Nephron (organoid): ENCODE results near the gene CALB2.
"Not testable (repeated sequence)": the region's sequence is repeated elsewhere in the genome, so short reads cannot be mapped to it uniquely, and the experiment has no call there.

Experiments used
- H3K27ac Mint-ChIP-seq, 3 experiments: 2 replicates each; pipeline ENCODE4 v1.8.0; 2020; ENCODE audit warnings: mixed read lengths in 3 of 3, mild to moderate bottlenecking in 2 of 3, moderate library complexity in 1 of 3
- H3K27me3 Mint-ChIP-seq: 2 replicates; pipeline ENCODE4 v1.8.0; 2021; ENCODE audit warnings: low read depth, mild to moderate bottlenecking, moderate library complexity, mixed read lengths
- H3K36me3 Mint-ChIP-seq: 2 replicates; pipeline ENCODE4 v1.8.0; 2020; ENCODE audit warnings: low read depth, mixed read lengths
- H3K4me1 Mint-ChIP-seq: 2 replicates; pipeline ENCODE4 v1.8.0; 2020; ENCODE audit warnings: mixed read lengths
- H3K4me3 Mint-ChIP-seq, 3 experiments: 2 replicates each; pipeline ENCODE4 v1.8.0; 2020; ENCODE audit warnings: mild to moderate bottlenecking in 3 of 3, mixed read lengths in 3 of 3, moderate library complexity in 2 of 3
- H3K9me3 Mint-ChIP-seq: 2 replicates; pipeline ENCODE4 v1.8.0; 2020; ENCODE audit warnings: mixed read lengths
- TF ChIP-seq, protein P1 (sequence below), 3 experiments: fragments of 200-600 bp; sonication (generic); IDR thresholded peaks; one replicate each; pipeline ENCODE4 v1.5.0; 2021; ENCODE audit warnings: antibody characterized with exemption in 3 of 3; ENCODE audit not compliant: unreplicated experiment in 3 of 3

Gene CALB2

DNA sequence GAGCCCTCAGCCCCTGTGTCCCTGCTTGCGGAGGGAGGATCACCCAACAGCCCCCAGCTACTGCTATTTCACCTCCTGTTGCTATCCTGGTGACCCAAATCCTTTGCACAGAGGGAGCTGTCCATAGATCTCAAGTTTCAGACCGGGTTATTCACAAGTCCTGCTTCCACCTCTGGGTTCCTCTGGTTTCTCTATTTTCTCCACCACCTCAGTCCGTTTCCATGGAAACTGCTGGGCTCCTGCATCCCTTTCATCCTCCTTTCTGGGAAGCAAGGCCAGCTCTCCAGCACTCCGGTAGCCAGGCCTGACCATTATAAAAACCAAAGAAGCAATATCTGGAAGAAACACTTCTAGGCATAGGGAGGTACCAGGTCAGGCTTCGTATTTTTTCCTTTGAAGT, 4.8 kb upstream of the CALB2 start:
- no peaks in the 10 kb centered on the region for H3K9me3 Mint-ChIP-seq
- TF ChIP-seq, protein P1, sequence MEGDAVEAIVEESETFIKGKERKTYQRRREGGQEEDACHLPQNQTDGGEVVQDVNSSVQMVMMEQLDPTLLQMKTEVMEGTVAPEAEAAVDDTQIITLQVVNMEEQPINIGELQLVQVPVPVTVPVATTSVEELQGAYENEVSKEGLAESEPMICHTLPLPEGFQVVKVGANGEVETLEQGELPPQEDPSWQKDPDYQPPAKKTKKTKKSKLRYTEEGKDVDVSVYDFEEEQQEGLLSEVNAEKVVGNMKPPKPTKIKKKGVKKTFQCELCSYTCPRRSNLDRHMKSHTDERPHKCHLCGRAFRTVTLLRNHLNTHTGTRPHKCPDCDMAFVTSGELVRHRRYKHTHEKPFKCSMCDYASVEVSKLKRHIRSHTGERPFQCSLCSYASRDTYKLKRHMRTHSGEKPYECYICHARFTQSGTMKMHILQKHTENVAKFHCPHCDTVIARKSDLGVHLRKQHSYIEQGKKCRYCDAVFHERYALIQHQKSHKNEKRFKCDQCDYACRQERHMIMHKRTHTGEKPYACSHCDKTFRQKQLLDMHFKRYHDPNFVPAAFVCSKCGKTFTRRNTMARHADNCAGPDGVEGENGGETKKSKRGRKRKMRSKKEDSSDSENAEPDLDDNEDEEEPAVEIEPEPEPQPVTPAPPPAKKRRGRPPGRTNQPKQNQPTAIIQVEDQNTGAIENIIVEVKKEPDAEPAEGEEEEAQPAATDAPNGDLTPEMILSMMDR (IDR thresholded peaks at IDR 0.05; ENCODE audit: unreplicated experiment in 3 of 3), result no peak
- no peak overlapping the region for H3K4me3 Mint-ChIP-seq
- H3K36me3 Mint-ChIP-seq, result no peaks in the 10 kb centered on the region
- H3K27ac Mint-ChIP-seq, result no peak overlapping the region
- peaks cover 60% of the 10 kb centered on the region for H3K27me3 Mint-ChIP-seq
- H3K4me1 Mint-ChIP-seq, result no peaks in the 10 kb centered on the region

DNA sequence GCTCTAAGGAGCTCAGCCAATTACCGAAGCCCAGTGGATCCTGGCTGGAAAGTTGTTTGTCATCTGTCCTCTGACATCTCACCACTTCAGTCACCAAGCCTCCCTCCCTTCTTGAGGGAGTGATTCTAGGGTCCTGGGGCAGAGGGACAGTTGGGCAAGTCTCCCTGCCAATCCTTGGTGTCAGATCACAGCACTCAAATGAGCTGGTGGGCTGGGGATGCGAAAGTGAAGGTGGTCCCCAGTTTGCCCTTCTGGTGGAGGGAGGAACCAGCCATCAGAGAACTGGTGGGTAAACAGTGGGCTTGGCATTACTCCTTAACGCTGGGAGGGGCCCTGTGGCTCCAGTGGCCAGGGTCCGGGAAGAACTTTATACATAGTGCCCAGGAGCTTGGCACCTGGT, 4.4 kb upstream of the CALB2 start:
- Mint-ChIP-seq H3K4me1 (no peaks in the 10 kb centered on the region), H3K27ac (no peak overlapping the region), H3K9me3 (no peaks in the 10 kb centered on the region), H3K36me3 (no peaks in the 10 kb centered on the region), H3K4me3 (no peak overlapping the region), H3K27me3 (peaks cover 60% of the 10 kb centered on the region)
- TF ChIP-seq, protein P1 (IDR thresholded peaks at IDR 0.05; ENCODE audit: unreplicated experiment in 3 of 3), result no peak

DNA sequence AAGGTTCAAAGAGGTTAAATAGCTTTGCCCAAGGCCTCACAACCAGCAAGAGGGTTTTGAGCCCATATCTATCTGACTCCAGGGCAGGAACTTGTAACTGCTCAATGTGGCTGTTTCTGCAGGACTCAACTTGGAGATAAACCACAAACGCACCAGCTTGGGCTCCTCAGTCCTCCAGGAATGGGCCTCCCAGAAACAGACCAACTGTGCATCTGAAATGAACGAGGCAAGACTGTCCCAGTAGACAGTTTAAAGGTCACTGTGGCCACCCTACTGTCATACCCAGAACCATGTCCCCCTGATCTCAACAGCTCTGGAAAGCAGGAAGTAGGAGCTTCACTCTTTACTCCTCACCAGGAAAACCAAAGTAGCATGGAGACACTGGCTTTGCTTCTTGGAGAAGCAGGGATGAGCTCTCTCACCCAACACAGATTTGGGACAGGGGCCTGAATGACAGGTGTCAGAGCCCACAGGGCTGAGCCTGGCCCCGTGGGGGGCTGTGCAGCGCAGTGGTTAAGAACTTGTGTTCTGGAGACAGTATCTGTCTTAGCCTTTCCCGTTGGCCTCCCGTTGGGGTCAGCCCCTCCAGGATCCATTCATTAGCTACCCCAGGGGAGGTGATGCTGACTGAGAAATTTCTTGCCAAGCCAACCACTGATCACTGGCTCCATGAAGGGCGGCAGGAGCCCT, 2.3 kb upstream of the CALB2 start:
- TF ChIP-seq, protein P1 (IDR thresholded peaks at IDR 0.05; ENCODE audit: unreplicated experiment in 3 of 3), result no peak
- Mint-ChIP-seq H3K27ac (no peak overlapping the region), H3K36me3 (no peaks in the 10 kb centered on the region), H3K9me3 (no peaks in the 10 kb centered on the region), H3K4me3 (no peak overlapping the region), H3K27me3 (peaks cover 69% of the 10 kb centered on the region), H3K4me1 (no peaks in the 10 kb centered on the region)

DNA sequence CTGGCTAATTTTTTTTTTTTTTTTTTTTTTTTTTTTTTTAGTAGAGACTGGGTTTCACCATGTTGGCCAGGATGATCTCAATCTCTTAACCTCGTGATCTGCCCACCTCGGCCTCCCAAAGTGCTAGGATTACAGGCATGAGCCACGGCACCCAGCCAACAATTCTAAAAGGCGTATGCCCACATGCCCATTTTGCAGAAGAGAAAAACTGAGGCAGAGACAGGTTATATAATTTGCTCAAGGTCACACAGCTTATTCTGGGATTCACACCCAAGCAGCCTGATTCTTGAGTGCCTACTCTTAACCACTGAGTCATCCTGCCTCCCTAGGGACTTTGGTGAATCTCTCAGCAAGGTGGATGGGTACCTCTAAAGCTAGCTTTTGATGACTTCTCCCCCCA, 1.6 kb upstream of the CALB2 start:
- not testable (repeated sequence) for H3K36me3 Mint-ChIP-seq, H3K27ac Mint-ChIP-seq, H3K9me3 Mint-ChIP-seq, H3K4me1 Mint-ChIP-seq, H3K4me3 Mint-ChIP-seq
- peaks cover 76% of the 10 kb centered on the region for H3K27me3 Mint-ChIP-seq

DNA sequence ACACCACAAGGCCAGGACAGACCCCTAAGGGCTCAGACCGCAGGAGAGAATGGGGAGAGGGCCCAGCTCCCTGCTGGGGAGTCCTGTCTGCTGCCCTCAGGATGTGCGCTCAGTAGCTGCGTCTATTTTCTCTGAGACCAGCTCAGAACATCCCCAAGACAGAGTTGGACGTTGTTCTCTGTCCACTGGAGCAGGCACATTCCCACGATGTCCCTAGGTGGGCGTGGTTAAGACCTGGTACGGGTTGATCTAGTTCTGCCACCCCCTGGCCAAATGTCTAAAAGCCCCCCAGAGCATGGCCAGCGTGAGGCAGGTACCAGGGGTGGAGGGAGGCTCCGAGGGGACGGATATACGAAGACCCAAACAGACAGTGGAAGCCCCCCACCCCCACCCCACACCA, 842 bp upstream of the CALB2 start:
- no peaks in the 10 kb centered on the region for H3K4me1 Mint-ChIP-seq
- H3K36me3 Mint-ChIP-seq, result no peaks in the 10 kb centered on the region
- no peak overlapping the region for H3K27ac Mint-ChIP-seq
- H3K4me3 Mint-ChIP-seq, result no peak overlapping the region
- H3K27me3 Mint-ChIP-seq, result peaks cover 79% of the 10 kb centered on the region
- TF ChIP-seq, protein P1 (IDR thresholded peaks at IDR 0.05; ENCODE audit: unreplicated experiment in 3 of 3), result no peak
- no peaks in the 10 kb centered on the region for H3K9me3 Mint-ChIP-seq

DNA sequence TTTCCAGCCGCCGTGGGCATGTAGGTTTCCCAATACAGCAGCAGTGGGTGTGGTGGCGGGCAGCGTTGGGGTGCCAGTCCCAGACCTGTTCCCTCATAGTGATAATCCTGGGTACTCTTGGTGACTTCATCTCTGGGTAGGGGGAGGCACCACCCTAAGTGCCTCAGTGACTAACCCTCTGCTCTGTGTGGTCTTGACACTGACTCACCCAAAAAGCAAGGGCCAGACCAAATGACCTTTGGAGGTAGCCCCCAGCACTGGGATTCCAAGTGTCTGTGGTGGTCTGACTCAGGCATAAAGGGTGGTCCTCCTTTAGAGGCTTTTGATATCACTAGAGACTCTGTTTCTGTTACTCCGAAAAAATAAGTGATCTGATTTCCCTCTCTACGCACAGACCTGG, 908 bp downstream of the CALB2 start:
- H3K27ac Mint-ChIP-seq, result no peak overlapping the region
- TF ChIP-seq, protein P1 (IDR thresholded peaks at IDR 0.05; ENCODE audit: unreplicated experiment in 3 of 3), result no peak
- H3K9me3 Mint-ChIP-seq, result no peaks in the 10 kb centered on the region
- H3K27me3 Mint-ChIP-seq, result peaks cover 77% of the 10 kb centered on the region
- no peaks in the 10 kb centered on the region for H3K4me1 Mint-ChIP-seq
- H3K4me3 Mint-ChIP-seq, result no peak overlapping the region
- H3K36me3 Mint-ChIP-seq, result no peaks in the 10 kb centered on the region
